ENCODE data around the gene LENG9. TPM values are rescaled to one million over a fixed set of nuclear protein-coding genes. Genes with fewer than 3 reads are reported as not detected.
"Not testable (repeated sequence)": the region's sequence is repeated elsewhere in the genome, so short reads cannot be mapped to it uniquely, and the experiment has no call there.

The LENG9 gene
- total RNA-seq, 4 donors from 2014 or later, result 5.4 to 9.3 (median 8.1) TPM

DNA sequence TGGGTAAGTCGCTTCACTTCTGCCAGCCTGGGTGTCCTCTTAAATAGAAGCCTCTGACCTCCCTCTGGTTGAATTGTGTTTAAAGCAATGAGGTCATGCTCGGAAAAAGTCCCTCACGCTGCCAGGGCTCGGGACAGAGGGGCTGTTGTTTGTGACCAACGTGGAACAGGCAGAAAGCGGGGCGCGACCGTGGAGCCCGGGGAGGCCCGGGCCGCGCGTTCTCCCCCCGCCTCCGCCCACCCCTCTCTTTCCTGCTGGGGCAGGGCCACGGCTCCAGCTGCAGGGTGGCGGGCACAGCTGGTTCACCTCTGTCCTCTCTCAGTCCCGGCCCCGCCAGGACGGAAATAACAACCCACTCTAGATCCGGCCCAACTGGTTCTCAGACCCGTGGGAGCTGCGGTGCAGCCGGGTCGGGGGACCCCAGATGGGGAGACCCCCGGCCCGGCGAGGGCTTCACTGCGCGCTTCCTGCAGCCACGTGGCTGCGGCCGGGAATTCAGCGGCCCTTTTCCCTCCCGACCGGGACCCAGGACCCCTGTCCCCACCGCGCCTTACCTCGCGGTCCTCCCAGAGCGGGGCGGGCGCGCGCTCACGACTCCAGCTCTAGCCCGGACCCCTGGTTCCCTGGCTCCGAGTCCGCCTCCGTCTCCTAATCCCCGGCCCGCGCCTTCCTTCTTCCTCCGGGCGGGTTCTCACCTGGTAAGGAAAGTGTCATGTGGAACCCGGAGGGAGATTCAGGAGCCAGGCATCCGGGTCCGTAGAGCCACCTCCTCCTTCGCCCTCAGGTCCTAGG, 7.6 kb upstream of the LENG9 start:
- no peaks in the 10 kb centered on the region for H3K9me3 ChIP-seq
- H3K4me1 ChIP-seq, result peaks cover 16 to 38% (median 36%) of the 10 kb centered on the region in 4 donors
- H3K4me3 ChIP-seq, result peak overlapping the region; percentile 50 to 64 (median 52)
- no peak for DNase-seq (ENCODE audit: extremely low spot score)
- peak overlapping the region; percentile 71 to 83 (median 78) for H3K27ac ChIP-seq (replicated peaks in 1 of 4)
- WGBS, result 6% methylated on average over 42 of the region's 60 CpGs
- peaks cover 0 to 53% (median 5%) of the 10 kb centered on the region in 4 donors for H3K27me3 ChIP-seq
- intact Hi-C loops (cut with DNase I), result no loop called here
- H3K36me3 ChIP-seq, result no peaks in the 10 kb centered on the region
- TF ChIP-seq POLR2A (IDR thresholded peaks at IDR 0.05; ENCODE audit: low read depth), result no peak
- peak; percentile 48 to 50 for TF ChIP-seq POLR2AphosphoS5 (IDR thresholded peaks at IDR 0.05)

DNA sequence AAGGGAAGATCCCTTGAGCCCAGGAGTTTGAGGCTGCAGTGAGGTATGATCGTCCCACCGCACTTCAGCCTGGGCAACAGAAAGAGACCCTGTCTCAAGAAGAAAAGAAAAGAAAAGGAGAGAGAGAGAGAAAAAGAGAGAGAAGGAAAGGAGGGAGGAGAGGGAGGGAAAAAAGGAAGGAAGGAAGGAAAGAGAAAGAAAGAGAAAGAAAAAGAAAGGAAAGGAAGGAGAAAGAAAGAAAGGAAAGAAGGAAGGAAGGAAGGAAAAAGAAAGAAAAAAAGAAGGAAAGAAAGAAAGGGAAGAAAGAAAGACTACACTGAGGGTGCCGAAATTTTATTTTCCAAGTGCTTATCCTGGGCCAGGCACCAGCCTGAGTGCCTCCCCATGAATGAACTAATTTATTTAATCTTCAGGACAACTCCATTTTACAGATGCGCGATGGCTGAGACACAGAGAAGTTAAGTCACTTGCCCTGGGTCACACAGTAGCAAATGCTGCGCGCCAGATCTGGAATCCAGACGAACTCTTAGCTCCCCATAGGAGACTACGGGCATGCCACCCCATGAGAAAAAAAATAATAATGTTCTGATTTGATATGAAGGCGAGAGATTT, 6.8 kb upstream of the LENG9 start:
- Histone ChIP-seq H3K4me1 (peaks cover 16 to 38% (median 37%) of the 10 kb centered on the region in 4 donors), H3K27me3 (peaks cover 0 to 46% (median 5%) of the 10 kb centered on the region in 4 donors), H3K36me3 (no peaks in the 10 kb centered on the region), H3K27ac (replicated peaks in 1 of 4) (peak overlapping the region; percentile 71 to 83 (median 78)), H3K9me3 (no peaks in the 10 kb centered on the region), H3K4me3 (peak overlapping the region; percentile 50 to 64 (median 52))
- 75% methylated on average over 10 of the region's 10 CpGs for WGBS
- TF ChIP-seq POLR2AphosphoS5 (IDR thresholded peaks at IDR 0.05) (no peak), EP300 (IDR thresholded peaks at IDR 0.05) (no peak), POLR2A (IDR thresholded peaks at IDR 0.05; ENCODE audit: low read depth) (no peak)
- TF ChIP-seq, protein P1, sequence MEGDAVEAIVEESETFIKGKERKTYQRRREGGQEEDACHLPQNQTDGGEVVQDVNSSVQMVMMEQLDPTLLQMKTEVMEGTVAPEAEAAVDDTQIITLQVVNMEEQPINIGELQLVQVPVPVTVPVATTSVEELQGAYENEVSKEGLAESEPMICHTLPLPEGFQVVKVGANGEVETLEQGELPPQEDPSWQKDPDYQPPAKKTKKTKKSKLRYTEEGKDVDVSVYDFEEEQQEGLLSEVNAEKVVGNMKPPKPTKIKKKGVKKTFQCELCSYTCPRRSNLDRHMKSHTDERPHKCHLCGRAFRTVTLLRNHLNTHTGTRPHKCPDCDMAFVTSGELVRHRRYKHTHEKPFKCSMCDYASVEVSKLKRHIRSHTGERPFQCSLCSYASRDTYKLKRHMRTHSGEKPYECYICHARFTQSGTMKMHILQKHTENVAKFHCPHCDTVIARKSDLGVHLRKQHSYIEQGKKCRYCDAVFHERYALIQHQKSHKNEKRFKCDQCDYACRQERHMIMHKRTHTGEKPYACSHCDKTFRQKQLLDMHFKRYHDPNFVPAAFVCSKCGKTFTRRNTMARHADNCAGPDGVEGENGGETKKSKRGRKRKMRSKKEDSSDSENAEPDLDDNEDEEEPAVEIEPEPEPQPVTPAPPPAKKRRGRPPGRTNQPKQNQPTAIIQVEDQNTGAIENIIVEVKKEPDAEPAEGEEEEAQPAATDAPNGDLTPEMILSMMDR (IDR thresholded peaks at IDR 0.05), result no peak
- DNase-seq (ENCODE audit: extremely low spot score), result no peak
- intact Hi-C loops (cut with DNase I), result no loop called here

DNA sequence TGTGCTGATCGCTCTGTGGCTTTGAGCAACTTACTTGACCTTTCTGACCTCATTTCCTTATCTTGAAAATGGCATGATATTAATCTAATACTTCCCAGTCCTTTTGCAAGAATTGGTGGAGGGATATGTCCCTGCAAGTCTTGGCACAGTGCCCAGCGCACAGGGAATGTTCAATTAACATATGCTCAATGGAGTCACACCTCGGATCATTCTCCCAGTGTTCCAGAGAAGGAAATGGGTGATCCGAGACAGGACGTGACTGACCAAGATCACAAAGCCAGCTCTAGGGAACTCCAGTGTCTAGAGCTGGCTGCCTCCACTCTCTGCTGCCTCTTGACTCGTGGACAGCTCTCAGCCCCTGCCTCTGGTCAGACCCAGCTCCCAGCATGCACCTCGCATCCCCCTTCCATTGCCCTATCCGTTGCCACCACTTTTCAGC, 5.9 kb upstream of the LENG9 start:
- 50% methylated on average over 7 of the region's 8 CpGs for WGBS
- peaks cover 16 to 45% (median 43%) of the 10 kb centered on the region in 4 donors for H3K4me1 ChIP-seq
- intact Hi-C loops (cut with DNase I), result no loop called here

DNA sequence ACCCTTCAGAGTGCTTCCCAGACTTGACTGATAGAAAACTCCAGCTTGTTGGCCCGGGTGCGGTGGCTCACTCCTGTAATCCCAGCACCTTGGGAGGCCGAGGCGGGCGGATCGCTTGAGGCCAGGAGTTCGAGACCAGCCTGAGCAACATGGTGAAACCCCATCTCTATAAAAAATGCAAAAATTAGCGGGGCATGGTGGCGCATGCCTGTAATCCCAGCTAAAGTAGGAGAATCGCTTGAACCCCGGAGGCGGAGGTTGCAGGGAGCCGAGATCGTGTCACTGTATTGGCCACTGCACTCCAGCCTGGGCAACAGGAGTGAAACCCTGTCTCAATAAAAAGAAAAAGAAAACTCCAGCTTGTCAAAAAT, 2.5 kb upstream of the LENG9 start:
- Histone ChIP-seq H3K27me3 (peaks cover 0 to 18% (median 2%) of the 10 kb centered on the region in 4 donors), H3K36me3 (peaks cover 6 to 13% (median 13%) of the 10 kb centered on the region in 4 donors), H3K4me1 (peaks cover 30 to 62% (median 58%) of the 10 kb centered on the region in 4 donors)
- intact Hi-C loops (cut with DNase I); DNase-seq (ENCODE audit: extremely low spot score); H3K4me3 ChIP-seq; H3K9me3 ChIP-seq; H3K27ac ChIP-seq (replicated peaks in 1 of 4): not testable (repeated sequence)
- 90% methylated on average over 14 of the region's 14 CpGs for WGBS

More for the DNA sequence above, 5.9 kb upstream of the LENG9 start:
- H3K36me3 ChIP-seq, result no peaks in the 10 kb centered on the region
- peaks cover 0 to 42% (median 5%) of the 10 kb centered on the region in 4 donors for H3K27me3 ChIP-seq
- DNase-seq (ENCODE audit: extremely low spot score), result no peak
- TF ChIP-seq POLR2AphosphoS5 (IDR thresholded peaks at IDR 0.05) (peak; percentile 48 to 57), EP300 (IDR thresholded peaks at IDR 0.05) (no peak), POLR2A (IDR thresholded peaks at IDR 0.05; ENCODE audit: low read depth) (no peak)
- TF ChIP-seq, protein P1 (IDR thresholded peaks at IDR 0.05), result no peak
- no peaks in the 10 kb centered on the region for H3K9me3 ChIP-seq
- H3K4me3 ChIP-seq, result no peak overlapping the region
- H3K27ac ChIP-seq (replicated peaks in 1 of 4), result peak overlapping the region; percentile 19 to 79 (median 74)

DNA sequence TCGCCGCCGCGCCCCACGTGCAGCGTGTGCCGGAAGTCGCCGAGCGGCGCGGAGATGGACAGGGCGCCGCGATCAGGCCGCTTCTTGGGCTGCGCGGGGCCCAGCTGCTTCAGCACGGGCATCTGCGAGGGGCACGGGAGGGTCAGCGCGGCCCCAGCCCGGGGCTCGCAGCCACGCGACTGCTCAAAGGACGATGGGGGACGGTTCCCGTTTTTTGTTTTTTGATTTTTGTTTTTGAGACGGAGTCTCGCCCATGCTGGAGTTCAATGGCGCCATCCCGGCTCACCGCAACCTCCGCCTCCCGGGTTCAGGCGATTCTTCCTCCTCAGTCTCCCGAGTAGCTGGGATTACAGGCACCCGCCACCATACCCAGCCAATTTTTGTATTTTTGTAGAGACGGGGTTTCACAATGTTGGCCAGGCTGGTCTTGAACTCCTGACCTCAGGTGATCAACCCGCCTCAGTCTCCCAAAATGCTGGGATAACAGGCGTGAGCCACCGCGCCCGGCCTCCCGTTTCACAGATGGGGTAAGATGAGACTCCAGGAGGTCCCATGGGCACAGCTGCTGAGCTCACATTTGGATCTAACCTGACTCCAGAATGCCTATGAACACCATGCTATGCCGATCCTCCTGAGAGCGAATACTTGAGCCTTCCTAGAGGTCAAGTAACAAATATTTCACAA, 2.0 kb upstream of the LENG9 start:
- Histone ChIP-seq H3K4me1 (peaks cover 28 to 62% (median 58%) of the 10 kb centered on the region in 4 donors), H3K27me3 (peaks cover 0 to 12% (median 0%) of the 10 kb centered on the region in 4 donors), H3K27ac (replicated peaks in 1 of 4) (peak overlapping the region in 1 of 4 donors; percentile 39), H3K9me3 (no peaks in the 10 kb centered on the region), H3K4me3 (peak overlapping the region in 2 of 4 donors; percentile 68 to 90), H3K36me3 (peaks cover 11 to 18% (median 18%) of the 10 kb centered on the region in 4 donors)
- intact Hi-C loops (cut with DNase I), result no loop called here
- WGBS, result 77% methylated on average over 46 of the region's 49 CpGs
- TF ChIP-seq POLR2A (IDR thresholded peaks at IDR 0.05; ENCODE audit: low read depth) (no peak), EP300 (IDR thresholded peaks at IDR 0.05) (no peak), POLR2AphosphoS5 (IDR thresholded peaks at IDR 0.05) (no peak)
- TF ChIP-seq, protein P1 (IDR thresholded peaks at IDR 0.05), result no peak
- DNase-seq (ENCODE audit: extremely low spot score), result no peak

Data from esophagus muscularis mucosa (tissue), 4 donors.